GM12891 (cell line): Measurements from ENCODE around the gene TSR3.
A peak's percentile ranks its signal among the peaks of the same experiment; 100 is the strongest.

Experiments
- DNase-seq: peaks from one replicate; pipeline ENCODE4 v3.0.0; 2011; ENCODE audit warnings: low spot score; ENCODE audit not compliant: insufficient read length
- FAIRE-seq: peaks from 2 replicates; lab custom pipeline; 2011; peaks lifted over from hg19 to GRCh38; lab: Jason Lieb, UNC
- PAX5 ChIP-seq: IDR thresholded peaks from 2 replicates; pipeline ENCODE4 v1.6.1; 2011; ENCODE audit warnings: low read length, moderate library complexity, mild to moderate bottlenecking; ENCODE audit not compliant: insufficient read depth, severe bottlenecking
- POLR2A ChIP-seq: IDR thresholded peaks from 2 replicates; pipeline ENCODE4 v1.6.1; 2011; ENCODE audit warnings: low read depth, low read length, control low read depth
- POLR2AphosphoS5 ChIP-seq: IDR thresholded peaks from 2 replicates; pipeline ENCODE4 v1.6.1; 2011; ENCODE audit warnings: low read depth, low read length, control low read depth
- POU2F2 ChIP-seq: IDR thresholded peaks from 2 replicates; pipeline ENCODE4 v1.6.1; 2011; ENCODE audit warnings: low read depth, mild to moderate bottlenecking, control low read depth, low read length, moderate library complexity
- SPI1 ChIP-seq: IDR thresholded peaks from 2 replicates; pipeline ENCODE4 v1.6.1; 2011; ENCODE audit warnings: low read depth, low read length, control low read depth
- TAF1 ChIP-seq: IDR thresholded peaks from 2 replicates; pipeline ENCODE4 v1.6.1; 2011; ENCODE audit warnings: low read depth, low read length, control low read depth

Gene TSR3

DNA sequence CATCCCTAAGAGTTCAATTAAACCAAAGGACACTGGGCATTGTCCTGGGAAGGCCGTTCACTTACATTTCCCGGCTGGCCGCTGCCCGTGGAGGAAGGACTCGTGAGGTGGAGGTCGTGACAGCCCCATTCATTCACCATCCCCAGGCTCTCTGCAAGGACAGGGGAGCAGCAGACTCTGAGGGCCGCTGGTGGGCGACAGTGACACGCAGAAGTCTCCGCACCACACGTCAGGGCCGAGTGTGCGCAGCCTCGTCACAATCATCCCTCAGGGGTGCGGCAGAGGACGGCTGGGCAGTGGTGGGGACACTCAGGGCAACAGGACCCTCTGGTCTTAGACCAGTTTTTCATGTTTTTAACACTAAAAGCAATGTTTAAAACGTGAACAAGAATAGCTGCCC is 41.1 kb upstream of the TSR3 start:
- DNase-seq (no peak), FAIRE-seq (no peak)
- TF ChIP-seq PAX5, result no peak
- TF ChIP-seq POLR2A, result no peak
- TF ChIP-seq POU2F2, result no peak
- no peak for TF ChIP-seq POLR2AphosphoS5
- TF ChIP-seq TAF1, result no peak

DNA sequence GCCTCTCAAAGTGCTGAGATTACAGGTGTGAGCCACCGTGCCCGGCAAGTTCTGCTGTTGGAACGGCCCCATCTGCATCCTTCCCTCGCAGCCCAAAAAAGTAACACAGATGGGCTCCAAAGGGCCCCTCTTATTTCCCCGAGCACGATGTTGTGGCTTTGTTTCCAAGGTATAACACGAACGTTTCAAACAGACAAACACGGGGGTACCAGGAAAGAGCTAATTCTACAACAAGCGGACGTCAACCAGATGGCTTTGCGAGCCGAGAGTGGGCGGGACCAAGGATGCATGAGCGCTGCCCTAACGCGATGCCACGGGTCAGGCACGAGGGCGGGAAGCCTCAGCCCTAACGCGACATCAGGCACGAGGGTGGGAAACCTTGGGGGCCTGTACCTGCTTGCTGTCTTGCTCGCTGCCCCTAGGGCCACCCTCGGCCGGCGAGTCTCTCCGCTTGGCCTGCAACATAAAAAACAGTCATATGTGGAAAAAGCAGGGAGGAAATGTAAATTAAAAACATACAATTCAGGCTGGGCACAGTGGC is 38.6 kb upstream of the TSR3 start:
- no peak for TF ChIP-seq POLR2A
- TF ChIP-seq POLR2AphosphoS5, result no peak
- DNase-seq (no peak), FAIRE-seq (no peak)

DNA sequence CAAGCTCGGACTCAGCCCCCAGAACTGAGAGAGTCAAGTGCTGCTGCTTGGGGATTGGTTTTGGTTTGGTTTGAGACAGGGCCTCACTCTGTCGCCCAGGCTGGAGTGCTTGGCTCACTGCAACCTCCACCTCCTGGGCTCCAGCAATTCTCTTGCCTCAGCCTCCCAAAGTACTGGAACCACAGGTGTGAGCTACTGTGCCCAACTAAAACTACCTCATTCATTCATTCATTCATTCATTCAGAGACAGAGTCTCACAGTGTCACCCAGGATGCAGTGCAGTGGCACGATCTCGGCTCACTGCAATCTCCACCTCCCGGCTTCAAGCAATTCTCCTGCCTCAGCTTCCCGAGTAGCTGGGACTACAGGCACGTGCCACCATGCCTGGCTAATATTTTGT is 38.1 kb upstream of the TSR3 start:
- no peak for FAIRE-seq
- no peak for DNase-seq
- TF ChIP-seq POU2F2 (no peak), SPI1 (no peak), POLR2AphosphoS5 (no peak), PAX5 (no peak), TAF1 (no peak), POLR2A (no peak)

DNA sequence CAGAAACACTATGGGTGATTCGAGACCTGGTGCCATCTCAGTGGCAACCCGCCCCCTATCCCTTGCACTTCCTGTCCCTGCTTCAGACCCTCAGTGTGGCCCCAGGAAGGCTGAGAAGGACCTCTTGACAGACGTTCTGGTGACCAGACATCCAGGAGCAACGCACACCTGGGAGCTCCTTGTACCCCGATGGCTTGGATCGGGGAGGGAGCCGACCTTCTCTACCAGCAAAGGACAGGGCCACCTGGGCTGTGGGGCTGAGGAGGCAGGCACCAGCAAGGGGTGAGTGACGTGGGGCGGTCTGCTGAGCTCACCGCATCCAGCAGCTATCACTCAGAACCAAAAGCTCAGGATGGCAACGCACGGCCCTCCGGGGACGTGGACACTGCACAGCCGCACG is 35.7 kb upstream of the TSR3 start:
- no peak for TF ChIP-seq SPI1
- no peak for TF ChIP-seq POLR2AphosphoS5
- DNase-seq (no peak), FAIRE-seq (no peak)

DNA sequence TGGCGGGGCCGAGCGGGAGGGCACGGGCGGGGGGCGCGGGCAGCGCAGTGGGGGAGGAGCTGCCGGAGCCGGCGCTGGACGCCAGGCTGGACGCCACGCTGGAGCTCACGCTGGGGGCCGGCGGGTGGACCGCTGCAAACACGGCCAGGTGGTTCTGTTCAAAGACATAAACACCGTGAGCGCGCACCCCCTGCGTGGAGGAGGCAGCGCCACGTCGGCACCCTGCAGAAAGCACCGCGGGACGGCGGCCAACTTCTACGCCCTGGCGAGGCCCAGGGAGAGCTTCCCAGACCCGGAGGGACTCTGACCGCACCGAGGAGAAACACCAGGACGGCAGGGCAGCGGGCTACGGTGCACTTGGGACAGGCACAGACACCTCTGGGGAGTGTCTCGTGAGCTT is 33.6 kb upstream of the TSR3 start:
- FAIRE-seq (no peak), DNase-seq (no peak)
- no peak for TF ChIP-seq POLR2AphosphoS5
- no peak for TF ChIP-seq TAF1
- TF ChIP-seq PAX5, result no peak
- TF ChIP-seq SPI1, result no peak
- no peak for TF ChIP-seq POU2F2
- no peak for TF ChIP-seq POLR2A

DNA sequence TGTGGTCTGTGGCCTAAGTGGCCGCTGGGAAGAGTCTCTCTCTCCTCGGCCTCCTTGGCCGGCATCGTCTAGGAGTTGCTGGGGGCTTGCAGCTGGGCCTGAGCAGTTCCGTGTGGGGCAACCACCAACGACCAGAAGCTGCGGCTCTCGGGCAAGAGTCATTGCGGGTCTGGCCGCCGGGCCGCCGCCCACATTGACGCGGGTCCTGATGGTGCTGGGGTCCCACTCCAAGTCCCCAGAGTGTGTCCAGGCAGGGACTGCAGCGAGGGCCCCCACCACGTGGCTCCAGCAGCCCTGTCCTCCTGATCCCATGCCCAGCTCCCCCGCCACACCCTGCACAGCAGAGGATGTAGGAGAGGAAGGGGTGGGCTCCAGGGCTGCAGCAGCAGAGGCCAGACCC is 31.9 kb upstream of the TSR3 start:
- DNase-seq, result no peak
- TF ChIP-seq POLR2A (no peak), POU2F2 (no peak), SPI1 (no peak), POLR2AphosphoS5 (no peak), PAX5 (no peak), TAF1 (no peak)

DNA sequence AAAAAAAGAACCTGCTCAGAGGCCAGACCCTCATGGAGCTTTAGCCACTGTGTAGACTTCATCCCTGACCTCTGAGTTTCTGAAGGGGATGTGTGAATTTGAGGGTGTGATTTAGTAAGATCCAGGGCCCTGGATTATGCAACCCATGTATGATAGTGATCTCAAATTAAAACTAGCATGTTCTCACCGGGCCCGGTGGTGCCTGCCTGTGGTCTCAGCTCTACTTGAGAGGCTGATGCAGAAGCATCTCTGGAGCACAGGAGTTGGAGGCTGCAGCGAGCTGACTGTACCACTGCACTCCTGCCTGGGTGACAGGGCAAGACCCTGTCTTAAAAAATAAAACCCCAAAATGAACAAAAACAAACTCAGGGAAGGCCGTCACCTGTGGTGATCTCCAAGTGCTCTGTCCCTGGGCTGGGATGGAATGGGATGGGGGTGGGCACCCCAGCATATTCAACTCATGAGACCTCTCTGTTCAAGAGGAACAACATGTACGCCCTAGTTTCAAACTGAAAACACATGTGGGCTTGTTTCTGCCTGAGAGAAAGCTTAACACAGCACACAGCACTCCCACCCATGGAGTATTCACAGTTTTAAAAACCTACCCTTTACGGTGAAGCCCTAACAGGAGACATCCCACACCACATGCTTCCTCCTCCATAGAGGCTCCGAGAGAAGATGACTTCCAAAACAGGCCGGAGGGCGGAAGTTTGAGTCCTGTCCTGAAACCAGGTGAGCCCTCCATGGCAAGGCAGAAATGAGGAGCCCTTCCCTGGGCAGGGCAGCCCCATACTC is 30.1 kb upstream of the TSR3 start:
- DNase-seq, result no peak
- no peak for FAIRE-seq
- no peak for TF ChIP-seq TAF1
- no peak for TF ChIP-seq POLR2A
- no peak for TF ChIP-seq SPI1
- no peak for TF ChIP-seq POU2F2
- TF ChIP-seq PAX5, result no peak
- TF ChIP-seq POLR2AphosphoS5, result no peak

More for the DNA sequence above, 31.9 kb upstream of the TSR3 start:
- FAIRE-seq, result no peak

DNA sequence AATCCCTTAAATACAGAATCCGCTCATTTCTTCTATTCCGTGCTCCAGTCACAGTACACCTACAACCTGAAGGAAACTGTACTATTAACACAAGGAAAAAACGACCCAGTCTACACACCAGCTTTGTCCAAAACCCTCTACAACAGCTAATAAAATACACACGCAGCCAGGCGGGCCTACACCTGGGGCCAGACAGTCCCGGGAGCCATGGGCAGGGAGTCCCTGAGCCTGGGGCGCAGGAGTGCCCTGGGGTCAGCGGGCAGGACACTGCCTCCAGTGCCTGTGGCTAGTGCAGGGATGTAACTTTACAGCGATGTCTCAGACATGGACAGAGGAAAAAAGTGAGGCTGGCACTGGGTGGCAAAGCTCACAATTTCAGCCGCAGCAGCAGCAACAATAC is 28.5 kb upstream of the TSR3 start:
- FAIRE-seq (no peak), DNase-seq (no peak)
- TF ChIP-seq POLR2A (no peak), POLR2AphosphoS5 (no peak), POU2F2 (no peak), SPI1 (no peak), TAF1 (no peak), PAX5 (no peak)

DNA sequence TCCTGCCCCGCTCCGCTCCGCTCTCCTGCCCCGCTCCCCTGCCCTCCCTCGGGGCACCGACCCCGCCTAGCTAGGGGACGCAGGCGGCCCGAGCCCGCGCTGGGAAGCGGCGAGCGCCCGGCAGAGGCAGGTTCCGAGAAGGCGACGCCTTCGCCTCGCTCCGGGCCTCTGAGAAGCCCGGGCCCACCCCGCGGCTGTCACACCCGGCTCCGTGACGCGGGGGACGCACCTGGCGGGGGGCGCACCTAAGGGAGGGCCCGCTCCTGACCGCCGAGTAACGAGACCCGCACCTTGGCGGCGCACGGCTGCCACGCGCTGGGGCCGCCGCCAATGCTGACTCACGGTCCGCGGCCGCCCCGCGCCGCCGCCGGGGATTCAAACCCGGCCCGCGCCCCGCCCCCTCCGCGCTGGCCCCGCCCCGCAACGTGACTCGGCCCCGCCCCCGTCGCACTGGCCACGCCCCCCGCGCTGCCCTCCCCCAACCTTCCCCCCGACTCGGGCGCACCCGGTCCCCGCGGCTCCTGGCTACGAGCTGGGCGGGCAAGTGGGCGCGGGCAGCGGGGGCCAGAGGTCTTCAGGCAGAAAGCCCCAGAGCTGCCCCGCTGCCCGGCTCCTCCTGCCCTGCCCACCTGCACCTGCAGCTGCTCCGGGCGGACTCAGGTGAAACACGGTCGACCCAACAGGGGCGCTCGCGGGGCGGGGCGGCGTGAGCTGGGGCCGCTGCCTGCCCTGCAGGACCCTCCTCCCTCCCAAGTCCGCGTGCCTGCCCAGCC is 27.8 kb upstream of the TSR3 start:
- DNase-seq (peak; percentile 88), FAIRE-seq (peak; percentile 91)
- TF ChIP-seq PAX5 (no peak), POLR2A (no peak), POLR2AphosphoS5 (no peak), POU2F2 (no peak), SPI1 (no peak), TAF1 (no peak)
